GM21528 (cell line): Measurements from ENCODE around the gene NAP1L4.

Source experiments
- ATAC-seq: cut with Tn5 transposase; IDR thresholded peaks from one replicate; pipeline ENCODE4 v1.9.1; 2021; ENCODE audit warnings: mild to moderate bottlenecking, moderate library complexity; ENCODE audit not compliant: unreplicated experiment, low FRiP score

Gene NAP1L4

DNA sequence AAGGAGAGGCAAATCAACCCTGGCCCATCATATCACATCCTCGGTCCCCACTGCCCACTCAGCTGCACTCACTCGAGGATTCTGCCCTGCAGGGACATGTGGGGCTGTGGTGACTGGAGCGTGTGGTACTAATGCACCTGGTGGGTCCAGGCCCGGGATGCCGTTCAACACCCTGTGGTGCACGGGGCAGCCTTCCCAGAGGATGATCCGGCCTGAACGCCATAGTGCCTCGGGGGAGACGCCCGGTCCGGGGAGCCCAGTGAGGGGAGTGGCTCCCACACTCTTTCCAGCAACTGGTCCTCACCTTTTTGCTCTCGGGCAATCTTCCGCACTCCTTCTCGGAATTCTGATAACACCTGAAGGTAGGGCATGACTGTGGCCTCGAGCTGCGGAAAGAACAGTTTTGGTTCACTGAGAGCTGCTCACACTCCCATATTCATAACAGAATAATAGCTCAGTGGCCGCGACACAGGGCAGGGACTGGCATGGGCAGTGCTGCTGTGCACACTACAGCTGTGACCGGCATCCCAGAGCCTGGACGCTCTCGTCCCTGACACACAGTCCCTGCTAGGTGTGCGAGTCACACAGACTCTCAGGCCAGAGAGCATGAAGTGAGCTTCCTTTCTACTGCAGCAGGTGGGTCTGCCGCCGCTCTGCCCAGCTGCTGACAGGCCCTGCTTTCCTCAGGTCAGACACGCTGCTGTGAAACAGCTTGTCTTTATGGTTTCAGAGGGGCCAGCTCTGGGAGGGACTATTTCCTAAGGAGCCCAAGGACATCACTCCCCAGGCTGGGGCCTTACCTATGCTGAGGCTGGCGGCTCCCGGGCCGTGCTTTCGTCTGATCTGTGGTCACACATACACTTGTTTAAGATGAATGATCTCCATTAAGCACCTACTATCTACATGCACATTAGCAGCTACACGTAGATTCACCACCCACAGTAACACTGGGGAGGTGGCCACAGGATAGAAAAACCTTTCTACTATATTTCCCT is 20.1 kb upstream of the NAP1L4 start:
- no peak for ATAC-seq

DNA sequence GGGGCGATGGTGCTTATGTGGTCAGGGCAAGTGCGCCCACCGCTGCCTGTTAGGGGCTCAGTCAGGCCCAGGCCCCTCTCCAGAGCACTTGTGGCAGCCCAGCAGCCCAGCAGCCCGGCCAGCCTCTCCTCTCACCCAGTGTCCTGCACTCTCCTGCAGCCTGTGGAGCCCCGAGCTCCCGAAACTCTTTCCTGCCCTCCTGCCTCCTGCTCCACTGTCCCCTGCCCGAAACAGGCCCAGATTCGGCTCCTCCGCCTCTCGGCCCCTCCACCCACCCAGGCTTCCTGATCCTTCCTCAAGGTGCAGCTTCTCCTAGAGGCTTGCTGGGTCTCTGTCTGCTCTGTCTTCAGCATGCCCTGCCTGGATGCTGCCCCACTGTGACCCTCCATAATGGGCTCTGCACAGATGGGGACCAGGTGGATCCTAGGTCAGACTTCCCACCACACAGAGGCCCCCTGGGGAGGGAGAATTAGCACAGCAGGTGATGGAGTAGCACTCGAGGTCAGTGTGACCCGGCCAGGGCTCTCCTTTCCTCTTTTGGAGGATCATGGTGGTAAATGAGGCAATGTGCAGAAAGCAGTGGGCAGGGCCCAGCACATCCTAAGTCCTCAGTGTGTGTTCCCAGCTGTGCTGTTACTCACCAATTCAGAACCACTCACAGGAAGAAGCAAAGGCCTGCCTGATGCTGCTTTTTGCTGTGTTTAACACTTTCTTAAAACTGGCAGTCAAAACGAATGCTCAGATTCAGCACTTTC is 18.6 kb upstream of the NAP1L4 start:
- no peak for ATAC-seq

DNA sequence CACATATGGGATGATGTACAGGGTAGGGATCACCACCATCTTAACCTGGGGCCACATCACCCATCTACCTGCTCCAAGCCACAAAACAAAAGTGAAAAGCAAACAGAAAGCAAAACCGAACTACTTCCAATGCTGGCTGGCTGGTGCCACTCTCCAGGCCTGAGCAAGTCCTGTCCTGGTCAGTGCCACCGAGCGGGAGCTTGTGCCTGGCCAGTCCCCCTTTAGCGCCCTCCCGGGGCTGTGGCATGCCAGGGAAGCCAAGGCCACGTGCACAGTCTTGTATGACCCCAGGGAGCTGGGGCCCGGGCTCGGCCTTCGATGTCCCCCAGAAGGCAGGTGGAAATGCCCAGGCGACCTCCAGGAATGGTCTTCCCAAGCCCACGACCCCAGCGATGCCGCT is 17.9 kb upstream of the NAP1L4 start:
- ATAC-seq: no peak

DNA sequence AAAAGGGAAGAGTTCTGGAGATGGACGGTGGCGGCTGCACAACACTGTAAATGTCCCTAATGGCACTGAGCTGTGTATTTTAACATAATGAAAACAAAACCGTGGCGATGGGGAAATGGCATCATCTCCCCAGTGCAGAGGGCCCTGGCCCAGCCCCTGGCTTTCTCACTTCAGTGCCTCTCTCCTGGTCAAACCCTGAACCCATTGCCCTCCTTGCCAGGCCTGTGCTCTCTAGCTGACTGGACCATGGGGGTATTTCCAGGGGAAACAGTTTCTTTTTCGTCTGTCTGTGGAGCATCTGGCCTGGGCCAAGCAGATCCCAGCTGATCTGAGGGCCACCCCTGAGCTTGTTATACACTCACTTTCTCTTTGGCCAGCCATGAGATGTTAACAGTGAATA is 17.4 kb upstream of the NAP1L4 start:
- no peak for ATAC-seq

DNA sequence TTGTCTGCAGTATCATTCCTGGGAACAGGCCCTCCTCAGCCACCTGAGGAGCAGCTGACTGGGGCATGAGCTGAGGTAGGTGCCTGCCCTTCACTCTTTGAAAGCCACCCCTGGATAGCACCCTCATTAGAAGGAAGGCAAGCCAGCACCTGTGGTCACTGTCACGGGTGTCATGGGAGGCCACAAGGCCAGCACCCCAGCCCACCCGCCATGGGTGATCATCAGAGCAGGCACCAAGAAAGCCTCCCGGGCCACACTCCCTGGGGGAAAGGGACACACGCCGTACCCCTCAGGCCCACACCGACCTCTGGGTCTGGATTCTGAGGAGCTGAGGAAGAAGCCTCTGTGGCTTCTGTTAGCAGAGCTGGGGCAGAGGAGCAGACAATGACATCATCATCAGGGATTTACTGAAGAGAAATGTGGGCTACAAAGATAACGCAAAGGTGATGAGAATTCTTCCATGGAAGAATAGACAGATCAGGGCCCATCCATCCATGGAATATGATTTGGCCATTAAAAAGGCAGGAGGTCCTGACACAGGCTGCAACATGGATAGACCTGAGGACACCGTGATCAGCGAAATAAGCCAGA is 16.7 kb upstream of the NAP1L4 start:
- no peak for ATAC-seq

DNA sequence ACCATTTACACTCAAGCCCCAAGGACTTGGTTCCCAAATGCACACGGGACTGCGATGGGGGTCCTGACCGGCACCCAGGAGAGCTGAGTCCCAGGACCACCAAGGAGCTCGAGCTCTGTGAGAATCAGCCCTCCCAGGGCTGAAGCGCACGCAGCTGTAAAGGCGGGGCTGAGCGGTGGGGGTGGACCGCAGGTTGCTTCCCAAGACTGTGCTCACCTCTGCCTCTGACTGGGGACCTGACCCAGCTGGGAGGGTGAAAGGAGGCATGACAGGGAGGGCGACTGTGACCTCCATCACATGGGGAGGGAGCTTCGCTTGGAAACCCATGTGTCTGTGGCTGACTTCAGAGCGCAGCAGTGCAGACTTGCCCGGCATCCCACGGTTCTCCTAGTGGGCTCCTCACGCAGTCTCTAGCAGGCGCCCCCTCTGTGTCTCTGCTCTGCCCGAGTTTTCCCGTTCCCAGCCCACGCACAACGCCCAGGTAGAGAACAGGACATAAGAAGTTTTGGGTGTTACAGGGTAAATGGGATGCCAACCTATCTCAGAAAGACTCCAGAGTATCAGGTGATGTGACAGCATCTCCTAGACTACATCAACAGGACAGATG is 15.4 kb upstream of the NAP1L4 start:
- no peak for ATAC-seq

DNA sequence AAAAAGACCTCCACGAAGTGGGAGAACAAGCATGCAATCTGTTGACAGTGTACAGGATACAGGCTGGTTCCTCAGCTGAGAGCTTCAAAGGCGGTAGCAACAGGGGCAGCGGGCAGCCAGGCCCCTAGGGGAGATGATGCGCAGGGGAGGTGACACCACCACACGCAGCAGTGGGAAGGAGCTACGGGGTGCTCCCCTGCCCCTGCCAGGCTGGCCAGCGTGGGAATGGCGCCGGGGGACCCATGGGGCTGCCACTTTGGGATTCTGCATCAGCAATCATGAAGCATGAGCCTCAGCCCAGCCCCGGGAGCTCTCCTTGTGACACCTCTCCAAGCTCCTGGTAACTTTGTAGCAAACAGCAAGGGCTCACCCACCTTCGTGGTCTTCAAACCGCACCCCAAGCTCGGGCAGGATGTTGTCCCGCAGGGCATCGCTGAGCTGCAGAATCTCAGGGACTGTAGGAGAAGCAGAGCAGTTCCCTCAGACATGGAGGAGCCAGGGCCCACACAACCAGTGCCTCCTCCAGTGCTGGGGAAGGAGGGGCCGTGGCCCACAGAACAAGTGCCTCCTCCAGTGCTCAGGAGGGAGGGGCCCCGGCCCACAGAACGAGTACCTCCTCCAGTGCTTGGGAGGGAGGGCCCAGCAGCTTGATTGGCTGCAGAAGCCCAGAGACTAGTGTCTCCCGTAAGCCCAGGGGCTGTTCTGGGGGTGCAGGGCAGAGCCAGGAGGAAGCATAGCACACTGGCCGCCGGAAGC is 14.6 kb upstream of the NAP1L4 start:
- no peak for ATAC-seq

DNA sequence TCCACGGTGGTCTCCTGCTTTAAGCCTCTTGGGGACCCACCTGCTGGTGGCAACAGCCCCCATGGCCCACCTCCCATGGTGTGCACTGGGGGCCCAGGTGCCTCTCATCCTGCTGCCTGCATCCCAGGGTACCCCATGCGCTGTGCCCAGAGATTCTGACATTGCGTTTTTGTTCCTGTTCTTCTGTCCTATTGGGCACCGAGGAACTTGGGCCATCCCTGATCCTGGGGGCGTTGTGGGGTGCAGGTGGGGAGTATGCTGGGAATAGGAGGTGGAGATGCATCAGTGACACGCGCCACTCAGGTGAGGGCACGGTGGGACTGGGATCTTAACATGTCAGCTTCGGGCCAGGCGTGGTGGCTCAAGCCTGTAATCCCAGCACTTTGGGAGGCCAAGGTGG is 12.4 kb upstream of the NAP1L4 start:
- no peak for ATAC-seq

DNA sequence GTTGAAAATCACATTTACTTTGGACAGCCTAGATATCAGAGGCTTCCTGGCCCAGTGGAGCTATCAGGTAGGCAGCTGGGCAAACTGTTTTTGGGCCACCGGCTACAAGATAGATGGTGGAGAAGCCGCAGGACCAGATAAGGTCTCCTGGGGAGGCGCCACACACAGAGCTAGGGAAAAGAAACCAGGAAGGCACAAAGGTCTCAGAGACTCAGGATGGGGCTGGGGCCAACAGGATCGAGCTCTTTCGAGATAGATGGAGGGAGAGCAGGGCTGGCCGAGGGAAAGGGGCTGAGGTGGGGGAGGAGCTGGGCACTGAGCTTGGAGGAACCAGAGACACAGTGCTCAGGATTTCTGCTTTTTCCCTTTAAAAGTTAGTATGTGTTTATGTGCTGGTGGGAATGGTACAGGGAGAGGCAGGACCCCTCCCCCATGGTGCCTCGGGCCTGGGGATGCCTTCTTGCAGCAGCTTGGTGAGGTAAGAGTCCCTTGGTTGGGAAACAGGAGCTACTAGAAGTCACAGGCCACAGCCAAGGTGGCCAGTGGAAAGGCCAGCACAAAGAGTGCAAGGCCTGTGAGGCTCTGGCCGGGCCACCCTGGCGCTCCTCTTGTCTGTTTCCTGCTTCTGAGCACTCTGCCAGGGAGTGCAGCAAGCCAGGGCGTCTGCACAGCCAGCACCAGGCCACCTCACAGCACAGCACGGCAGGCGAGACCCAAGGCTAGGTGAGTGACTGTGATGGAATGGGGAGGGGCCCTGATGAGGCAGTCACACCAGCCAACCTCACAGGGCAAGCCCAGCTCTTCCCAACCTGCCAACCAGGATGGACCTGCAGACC is 11.5 kb upstream of the NAP1L4 start:
- no peak for ATAC-seq

DNA sequence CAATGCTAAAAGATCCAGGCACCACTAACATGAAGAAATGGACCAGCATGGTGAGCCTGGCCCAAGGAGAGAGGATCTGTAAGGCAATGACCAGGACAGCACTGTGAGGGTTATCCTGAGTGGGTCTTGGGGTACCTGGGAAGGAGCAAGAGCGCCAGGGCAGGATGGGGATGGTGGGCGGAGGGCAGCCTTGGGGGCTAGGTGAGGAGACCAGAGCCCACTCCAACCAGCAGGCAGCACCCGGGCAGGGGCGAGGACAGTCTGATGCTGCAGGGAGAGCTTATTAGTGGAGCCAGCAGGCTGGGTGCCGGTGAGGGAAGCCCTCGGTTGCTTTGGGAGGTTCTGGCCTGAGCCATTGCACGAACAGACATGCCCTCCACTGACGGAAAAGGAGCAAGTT is 10.7 kb upstream of the NAP1L4 start:
- no peak for ATAC-seq

DNA sequence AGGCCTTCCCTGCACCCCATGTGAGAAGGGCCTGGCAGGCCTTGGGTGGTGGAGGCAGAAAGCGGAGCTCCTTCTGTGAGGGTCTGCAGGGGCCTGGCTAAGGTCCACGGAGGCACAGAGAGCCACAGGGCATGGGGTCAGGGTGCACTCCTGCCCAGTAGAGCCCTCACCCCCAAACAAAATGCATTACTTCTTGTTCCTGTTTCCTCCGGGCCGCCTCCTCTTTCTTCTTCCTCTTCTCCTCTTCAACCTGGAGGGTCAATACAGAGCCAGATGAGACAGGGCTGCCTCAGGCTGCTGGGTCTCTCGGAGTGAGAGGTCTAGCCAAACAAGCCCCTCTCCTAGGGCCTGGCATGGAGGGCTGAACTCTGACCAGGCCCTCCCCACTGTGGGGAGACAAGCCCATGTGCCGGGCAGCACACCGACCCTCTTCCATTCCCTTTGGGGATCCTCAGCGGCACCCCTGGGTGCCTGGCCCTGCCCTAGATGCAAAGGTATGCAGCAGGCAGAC is 10.3 kb upstream of the NAP1L4 start:
- ATAC-seq: no peak

DNA sequence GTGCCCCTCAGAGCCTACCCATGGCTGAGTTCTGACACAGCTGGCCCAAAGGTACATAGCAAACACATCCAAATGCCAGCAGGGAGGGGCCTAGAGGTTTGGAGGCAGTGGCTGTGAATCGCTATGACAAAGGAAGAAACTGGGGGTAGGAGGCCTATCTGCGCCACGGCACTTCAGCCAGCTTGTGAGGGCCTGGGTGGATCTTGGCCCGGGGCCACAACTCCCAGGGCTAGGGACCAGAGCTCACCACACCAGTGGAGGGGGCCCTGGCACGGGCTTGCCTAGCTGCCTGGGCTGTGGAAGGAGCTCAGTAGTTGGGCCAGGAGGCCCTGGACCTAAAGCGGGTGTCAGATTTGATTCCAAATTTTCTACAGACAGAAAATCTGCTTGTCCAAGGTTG is 9.4 kb upstream of the NAP1L4 start:
- ATAC-seq: no peak

DNA sequence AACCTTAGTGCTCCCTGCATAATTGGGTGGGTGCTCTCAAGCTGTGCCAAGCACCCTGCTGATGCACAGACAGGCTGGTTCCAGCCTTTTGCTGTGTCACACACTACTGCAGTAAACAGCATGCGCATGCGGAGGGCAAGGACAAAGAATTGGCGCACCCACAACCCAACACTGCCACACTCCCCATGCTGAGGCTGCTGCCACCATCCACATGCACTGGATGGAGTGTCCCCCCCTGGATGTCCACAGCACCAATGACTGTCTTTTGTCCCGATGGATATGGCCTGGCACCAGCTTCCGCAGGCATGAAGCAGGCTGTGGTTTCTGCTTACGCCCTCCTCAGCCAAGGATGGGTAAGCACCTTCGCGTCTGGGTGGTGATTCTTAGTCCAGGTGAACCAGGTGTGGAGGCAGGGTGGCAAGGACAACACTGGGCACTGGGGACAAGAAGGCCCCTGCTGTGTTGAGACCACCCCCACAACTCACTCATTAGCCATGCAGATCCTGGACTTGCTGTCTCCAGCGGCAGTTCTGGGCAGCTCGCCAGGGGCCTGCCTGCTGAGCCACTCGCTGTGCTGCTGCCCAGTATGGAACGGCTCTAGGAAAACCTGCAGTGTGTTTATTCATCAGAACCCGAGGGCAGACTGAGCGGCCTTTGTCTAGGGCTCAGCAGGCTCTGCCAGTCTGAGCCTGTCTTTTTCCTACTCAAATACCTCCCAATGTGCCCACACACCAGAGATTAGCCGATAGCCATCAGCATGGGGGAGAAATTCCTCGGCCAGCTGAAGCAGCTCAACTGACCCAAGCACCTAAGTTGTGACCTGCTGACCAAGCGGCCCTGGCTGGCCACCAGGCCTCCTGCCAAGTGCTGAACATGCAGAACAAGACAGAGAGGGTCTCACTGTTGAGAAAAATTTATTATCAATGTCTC is 8.2 kb upstream of the NAP1L4 start:
- ATAC-seq: no peak

DNA sequence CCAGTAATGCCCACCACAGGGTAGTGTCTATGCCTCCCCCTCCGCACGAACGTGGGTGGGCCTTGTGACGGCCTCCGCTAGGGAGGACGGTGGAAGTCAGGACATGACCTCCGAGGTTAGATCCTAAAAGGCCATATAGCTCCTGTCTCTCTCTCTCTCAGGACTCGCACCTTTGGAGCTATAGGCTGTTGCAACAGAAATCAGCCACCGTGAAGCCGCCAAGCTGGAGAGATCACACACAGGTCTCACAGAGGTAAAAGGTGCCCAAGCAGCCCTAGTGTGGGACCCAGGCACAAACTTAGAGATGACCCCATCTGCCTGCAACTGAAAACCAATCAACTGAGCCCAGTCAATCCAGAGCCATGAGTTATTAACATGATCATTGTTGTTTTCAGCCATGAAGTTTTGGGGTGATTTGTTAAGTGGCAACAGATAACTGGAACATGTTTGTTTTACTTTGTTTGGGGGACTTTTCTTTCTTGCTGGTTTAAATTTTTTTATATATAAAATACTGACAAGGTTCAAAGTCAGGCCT is 7.4 kb upstream of the NAP1L4 start:
- ATAC-seq: no peak

DNA sequence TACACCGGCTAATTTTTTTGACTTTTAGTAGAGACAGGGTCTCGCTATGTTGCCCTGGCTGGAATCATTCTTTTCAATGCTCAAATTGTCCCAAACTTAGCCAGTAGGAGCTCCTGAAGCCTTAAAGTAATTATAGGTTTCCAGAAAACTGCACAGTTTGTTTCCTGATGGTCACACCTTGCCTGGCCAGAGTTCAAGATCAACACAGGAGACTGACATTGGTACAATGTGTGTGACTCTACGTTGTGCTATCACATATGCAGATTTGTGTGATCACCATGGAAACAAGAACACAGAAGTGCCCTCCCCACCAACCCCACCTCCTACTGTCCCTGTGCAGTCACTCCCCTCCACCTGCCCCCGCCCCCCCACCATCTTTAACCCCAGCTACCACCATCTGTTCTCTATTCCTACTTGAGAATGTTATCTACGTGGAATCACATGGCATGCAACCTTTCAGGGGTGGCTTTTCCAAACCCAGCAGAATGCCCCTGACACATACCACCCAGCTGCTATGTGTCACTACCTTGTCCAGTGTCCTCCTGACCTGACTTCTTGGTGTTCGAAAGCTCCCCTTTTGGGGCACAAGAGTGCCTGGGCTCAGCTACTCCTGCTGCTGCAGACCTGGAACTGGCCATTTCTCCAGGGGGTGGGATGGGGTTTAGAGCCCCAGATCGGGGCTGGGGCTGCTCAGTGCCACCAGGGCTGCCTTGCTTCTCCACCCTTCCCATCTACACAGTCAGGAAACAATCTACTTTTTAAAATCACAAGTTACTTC is 6.1 kb upstream of the NAP1L4 start:
- no peak for ATAC-seq

DNA sequence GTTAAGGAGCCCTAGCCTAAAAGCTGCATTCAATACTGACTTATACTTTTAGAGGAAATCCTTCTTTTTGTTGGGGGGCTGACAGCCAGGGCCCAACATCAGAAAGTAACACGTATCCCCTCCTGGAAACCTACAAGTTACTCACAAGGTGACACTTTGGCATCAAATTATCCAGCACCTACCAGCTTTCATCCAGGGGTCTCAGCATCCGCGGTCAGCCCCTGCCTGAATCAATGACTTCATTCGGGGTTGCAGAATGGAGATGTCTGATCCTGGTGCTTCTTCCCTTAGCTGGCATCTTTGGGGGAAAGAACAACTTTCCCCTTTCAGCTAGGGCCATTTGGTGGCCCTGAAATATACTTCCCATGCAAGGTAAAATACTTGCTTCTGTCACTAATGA is 5.3 kb upstream of the NAP1L4 start:
- no peak for ATAC-seq

DNA sequence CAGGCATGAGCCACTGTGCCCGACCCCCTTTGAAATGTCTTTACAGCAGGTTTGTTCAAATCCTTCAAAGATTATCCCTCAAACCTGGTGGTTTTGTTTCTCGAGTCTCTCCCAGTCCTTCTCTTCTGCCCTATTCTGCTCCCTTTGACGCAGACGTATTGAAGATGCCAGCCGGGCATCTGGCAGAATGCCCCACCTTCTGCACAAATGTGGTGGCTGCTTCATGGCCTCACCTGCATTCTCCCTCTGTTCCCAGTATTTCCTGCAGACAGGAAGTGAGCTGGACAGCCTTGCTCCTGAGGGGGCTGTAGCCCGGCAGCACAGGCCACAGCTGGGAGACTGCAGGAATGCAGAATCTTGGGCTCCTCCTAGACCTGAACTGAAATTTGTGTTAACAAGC is 4.8 kb upstream of the NAP1L4 start:
- no peak for ATAC-seq
